ENCODE measurements around the gene MAML3.

- no peak for TF ChIP-seq POLR2AphosphoS5 (IDR thresholded peaks at IDR 0.05; ENCODE audit: low read depth, low read length)
- TF ChIP-seq, protein P1, sequence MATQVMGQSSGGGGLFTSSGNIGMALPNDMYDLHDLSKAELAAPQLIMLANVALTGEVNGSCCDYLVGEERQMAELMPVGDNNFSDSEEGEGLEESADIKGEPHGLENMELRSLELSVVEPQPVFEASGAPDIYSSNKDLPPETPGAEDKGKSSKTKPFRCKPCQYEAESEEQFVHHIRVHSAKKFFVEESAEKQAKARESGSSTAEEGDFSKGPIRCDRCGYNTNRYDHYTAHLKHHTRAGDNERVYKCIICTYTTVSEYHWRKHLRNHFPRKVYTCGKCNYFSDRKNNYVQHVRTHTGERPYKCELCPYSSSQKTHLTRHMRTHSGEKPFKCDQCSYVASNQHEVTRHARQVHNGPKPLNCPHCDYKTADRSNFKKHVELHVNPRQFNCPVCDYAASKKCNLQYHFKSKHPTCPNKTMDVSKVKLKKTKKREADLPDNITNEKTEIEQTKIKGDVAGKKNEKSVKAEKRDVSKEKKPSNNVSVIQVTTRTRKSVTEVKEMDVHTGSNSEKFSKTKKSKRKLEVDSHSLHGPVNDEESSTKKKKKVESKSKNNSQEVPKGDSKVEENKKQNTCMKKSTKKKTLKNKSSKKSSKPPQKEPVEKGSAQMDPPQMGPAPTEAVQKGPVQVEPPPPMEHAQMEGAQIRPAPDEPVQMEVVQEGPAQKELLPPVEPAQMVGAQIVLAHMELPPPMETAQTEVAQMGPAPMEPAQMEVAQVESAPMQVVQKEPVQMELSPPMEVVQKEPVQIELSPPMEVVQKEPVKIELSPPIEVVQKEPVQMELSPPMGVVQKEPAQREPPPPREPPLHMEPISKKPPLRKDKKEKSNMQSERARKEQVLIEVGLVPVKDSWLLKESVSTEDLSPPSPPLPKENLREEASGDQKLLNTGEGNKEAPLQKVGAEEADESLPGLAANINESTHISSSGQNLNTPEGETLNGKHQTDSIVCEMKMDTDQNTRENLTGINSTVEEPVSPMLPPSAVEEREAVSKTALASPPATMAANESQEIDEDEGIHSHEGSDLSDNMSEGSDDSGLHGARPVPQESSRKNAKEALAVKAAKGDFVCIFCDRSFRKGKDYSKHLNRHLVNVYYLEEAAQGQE (IDR thresholded peaks at IDR 0.05; ENCODE audit: insufficient read depth in 1 of 2, low read depth in 2 of 2, low read length in 2 of 2) = no peak
Observed at GRCh38 chr4:139718833-139719232, 435.2 kb downstream of the MAML3 start.
